H1 (cell line): ENCODE measurements around the gene ZBTB16. TPM values are rescaled to one million over a fixed set of nuclear protein-coding genes. Genes with fewer than 3 reads are reported as not detected.

Experiments
- CTCF ChIA-PET: fragments of 300-600 bp; sonication (Branson Sonifier 250); formaldehyde crosslinking; loops from one replicate; lab custom pipeline; 2021; ENCODE audit not compliant: partially characterized antibody; lab: Charles Lee
- POLR2A ChIA-PET: fragments of 300-600 bp; sonication (Branson Sonifier 250); formaldehyde crosslinking; loops from one replicate; lab custom pipeline; 2021; ENCODE audit warnings: inconsistent platforms; ENCODE audit not compliant: partially characterized antibody; lab: Charles Lee
- DNase-seq, 2 experiments: peaks; one replicate each; pipeline versions ENCODE4 v3.0.0 to v3.0.0-alpha.2; 2010 to 2022; ENCODE audit warnings: low spot score in 2 of 2, low read depth in 1 of 2, mixed read lengths in 1 of 2
- FAIRE-seq: peaks from 2 replicates; lab custom pipeline; 2011; peaks lifted over from hg19 to GRCh38; lab: Jason Lieb, UNC
- H2AFZ ChIP-seq: 2 replicates; pipeline ENCODE4 v1.8.1; 2012; ENCODE audit warnings: low read length, inconsistent platforms
- H2AK5ac ChIP-seq: 2 replicates; pipeline ENCODE4 v1.6.1; 2013; ENCODE audit warnings: low read depth, low read length
- H2BK120ac ChIP-seq: replicated peaks from 2 replicates; pipeline ENCODE3; 2013; ENCODE audit warnings: low read depth, low read length, inconsistent platforms
- H2BK12ac ChIP-seq: 2 replicates; pipeline ENCODE4 v1.6.1; 2013; ENCODE audit warnings: low read depth, low read length
- H2BK15ac ChIP-seq: 2 replicates; pipeline ENCODE4 v1.6.1; 2013; ENCODE audit warnings: low read length
- H2BK20ac ChIP-seq: 2 replicates; pipeline ENCODE4 v1.6.1; 2013; ENCODE audit warnings: low read length
- H2BK5ac ChIP-seq: 2 replicates; pipeline ENCODE4 v1.6.1; 2013; ENCODE audit warnings: low read depth, low read length
- H3K14ac ChIP-seq: 2 replicates; pipeline ENCODE4 v1.6.1; 2013; ENCODE audit warnings: inconsistent platforms; ENCODE audit not compliant: insufficient read length
- H3K18ac ChIP-seq: 2 replicates; pipeline ENCODE4 v1.6.1; 2013; ENCODE audit warnings: low read length; ENCODE audit errors: extremely low read depth
- H3K23ac ChIP-seq: 2 replicates; pipeline ENCODE4 v1.6.1; 2013; ENCODE audit warnings: inconsistent platforms; ENCODE audit not compliant: insufficient read length
- H3K23me2 ChIP-seq: 2 replicates; pipeline ENCODE4 v1.6.1; 2013; ENCODE audit warnings: low read depth, low read length
- H3K27ac ChIP-seq: 2 replicates; pipeline ENCODE4 v1.6.1; 2011; ENCODE audit warnings: low read depth, low read length, inconsistent platforms
- H3K27me3 ChIP-seq, 4 experiments: replicated peaks in 1 of 4; 1 replicate in 1 of 4; 2 replicates in 3 of 4; pipeline versions ENCODE4 v1.6.1 to v1.8.1; 2011 to 2013; ENCODE audit warnings: low read length in 3 of 4, mild to moderate bottlenecking in 3 of 4, inconsistent platforms in 2 of 4, mixed read lengths in 2 of 4, moderate library complexity in 1 of 4; ENCODE audit not compliant: control insufficient read depth in 3 of 4, insufficient read depth in 3 of 4; ENCODE audit errors: extremely low read depth in 1 of 4
- H3K36me3 ChIP-seq, 4 experiments: 2 replicates each; pipeline versions ENCODE4 v1.6.1 to v1.8.1; 2011 to 2013; ENCODE audit warnings: mild to moderate bottlenecking in 4 of 4, low read length in 3 of 4, moderate library complexity in 2 of 4, control low read depth in 1 of 4, inconsistent platforms in 1 of 4; ENCODE audit not compliant: insufficient read depth in 4 of 4, control insufficient read depth in 2 of 4
- H3K4ac ChIP-seq: replicated peaks from 2 replicates; pipeline ENCODE3; 2013; ENCODE audit warnings: low read length, low read depth, mixed read lengths, inconsistent platforms; ENCODE audit not compliant: insufficient read length
- H3K4me1 ChIP-seq, 4 experiments: replicated peaks in 1 of 4; 1 replicate in 1 of 4; 2 replicates in 3 of 4; pipeline versions ENCODE4 v1.6.1 to v1.8.1; 2011 to 2013; ENCODE audit warnings: low read length in 3 of 4, inconsistent platforms in 2 of 4, mixed read lengths in 1 of 4; ENCODE audit not compliant: insufficient read depth in 4 of 4, control insufficient read depth in 3 of 4
- H3K4me2 ChIP-seq, 2 experiments: 2 replicates each; pipeline versions ENCODE4 v1.6.1 to v1.8.1; 2011 to 2013; ENCODE audit warnings: low read depth in 2 of 2, low read length in 2 of 2, control low read depth in 1 of 2, inconsistent platforms in 1 of 2, mild to moderate bottlenecking in 1 of 2; ENCODE audit not compliant: insufficient read depth in 1 of 2
- H3K4me3 ChIP-seq, 4 experiments: fragments of 200-600, 300-600 bp in 1 of 4; sonication (generic), shearing (Covaris generic), sonication (Bioruptor Twin) in 1 of 4; 2 replicates each; pipeline versions ENCODE4 v1.5.1 to v1.8.1; 2011 to 2016; ENCODE audit warnings: low read length in 4 of 4, low read depth in 3 of 4, control low read depth in 2 of 4, inconsistent platforms in 2 of 4, mild to moderate bottlenecking in 2 of 4, mixed read lengths in 1 of 4, moderate library complexity in 1 of 4; ENCODE audit not compliant: insufficient read depth in 2 of 4; ENCODE audit errors: extremely low read depth in 1 of 4
- H3K56ac ChIP-seq: replicated peaks from 2 replicates; pipeline ENCODE3; 2013; ENCODE audit warnings: low read depth, mild to moderate bottlenecking, mixed read lengths, low read length, inconsistent platforms; ENCODE audit not compliant: insufficient read length
- H3K79me1 ChIP-seq: 2 replicates; pipeline ENCODE4 v1.6.1; 2013; ENCODE audit warnings: low read depth, low read length, control low read depth
- H3K79me2 ChIP-seq, 2 experiments: 2 replicates each; pipeline versions ENCODE4 v1.6.1 to v1.8.1; 2012 to 2013; ENCODE audit warnings: low read length in 2 of 2, mild to moderate bottlenecking in 2 of 2, inconsistent platforms in 1 of 2; ENCODE audit not compliant: insufficient read depth in 2 of 2, control insufficient read depth in 1 of 2
- H3K9ac ChIP-seq, 4 experiments: replicated peaks in 1 of 4; 1 replicate in 1 of 4; 2 replicates in 3 of 4; pipeline versions ENCODE4 v1.6.1 to v1.8.1; 2011 to 2013; ENCODE audit warnings: low read depth in 3 of 4, low read length in 3 of 4, control low read depth in 2 of 4, mild to moderate bottlenecking in 2 of 4, moderate library complexity in 2 of 4, inconsistent platforms in 1 of 4; ENCODE audit errors: extremely low read depth in 1 of 4
- H3K9me3 ChIP-seq, 2 experiments: 2 replicates each; pipeline versions ENCODE4 v1.6.1 to v1.8.1; 2012 to 2013; ENCODE audit warnings: mild to moderate bottlenecking in 2 of 2, moderate library complexity in 2 of 2, control low read depth in 1 of 2, inconsistent platforms in 1 of 2, low read depth in 1 of 2, low read length in 1 of 2, mixed read lengths in 1 of 2; ENCODE audit not compliant: insufficient read depth in 2 of 2
- H4K20me1 ChIP-seq, 2 experiments: replicated peaks in 1 of 2; 2 replicates each; pipeline versions ENCODE3 to v1.8.1; 2011 to 2013; ENCODE audit warnings: inconsistent platforms in 2 of 2, low read length in 2 of 2, mild to moderate bottlenecking in 1 of 2; ENCODE audit not compliant: insufficient read depth in 2 of 2, control insufficient read depth in 1 of 2
- H4K5ac ChIP-seq: 2 replicates; pipeline ENCODE4 v1.6.1; 2013; ENCODE audit warnings: low read length, low read depth, mixed read lengths, inconsistent platforms; ENCODE audit not compliant: insufficient read length
- H4K8ac ChIP-seq: 2 replicates; pipeline ENCODE4 v1.8.0; 2013; ENCODE audit warnings: mild to moderate bottlenecking, moderate library complexity, low read length, inconsistent platforms; ENCODE audit not compliant: insufficient read depth; ENCODE audit errors: extremely low read depth
- H4K91ac ChIP-seq: replicated peaks from 2 replicates; pipeline ENCODE3; 2013; ENCODE audit warnings: low read length, mixed read lengths, inconsistent platforms; ENCODE audit not compliant: insufficient read length
- HDAC6 ChIP-seq: IDR thresholded peaks from one replicate; pipeline ENCODE4 v1.7.1; 2012; ENCODE audit warnings: low read depth, mild to moderate bottlenecking, inconsistent platforms, low read length, moderate library complexity
- RAD21 ChIP-seq, 2 experiments: IDR thresholded peaks in 1 of 2; conservative IDR thresholded peaks in 1 of 2; 2 replicates each; pipeline ENCODE4 v1.6.1; 2011; ENCODE audit warnings: low read depth in 2 of 2, low read length in 2 of 2, improper control_type of control experiment in 1 of 2, inconsistent platforms in 1 of 2, mild to moderate bottlenecking in 1 of 2, moderate library complexity in 1 of 2
- RBBP5 ChIP-seq: IDR thresholded peaks from 2 replicates; pipeline ENCODE4 v1.7.1; 2012; ENCODE audit warnings: low read depth, mild to moderate bottlenecking, inconsistent platforms, low read length, moderate library complexity, borderline replicate concordance
- WGBS, 2 experiments: shearing (Covaris generic) in 1 of 2; methylation state at CpG; one replicate each; pipeline versions ENCODE4 v1.1.6 to v1.1.7; 2013 to 2015; ENCODE audit warnings: low lambda C conversion rate in 2 of 2, mixed read lengths in 2 of 2, inconsistent platforms in 1 of 2, low coverage in 1 of 2, missing lambda C conversion rate in 1 of 2; ENCODE audit not compliant: insufficient replicate concordance in 2 of 2, insufficient coverage in 1 of 2, insufficient read length in 1 of 2; ENCODE audit errors: extremely low coverage in 1 of 2, missing lambda C conversion rate in 1 of 2; 5-methylcytosine and 5-hydroxymethylcytosine counted together
- polyA plus RNA-seq, 7 experiments: library from polyadenylated mRNA; depleted of rRNA in 3 of 7; stranded (reverse) in 5 of 7; unstranded in 2 of 7; fragments of >200 nt in 5 of 7; fragments of 200-250 nt in 2 of 7; gene quantifications; 1 replicate in 5 of 7; 2 replicates in 1 of 7; 4 replicates in 1 of 7; pipeline versions ENCODE4 v1.2.1 to v1.2.3, GENCODE V29; 2011 to 2013; ENCODE audit warnings: missing spikeins in 2 of 7, mixed read lengths in 2 of 7
- total RNA-seq: library from RNA; stranded (reverse); fragmentation: NEBNext Ultra II Directional; extraction: Animal tissue kit (Norgen Biotek cat#: 25700); gene quantifications from 2 replicates; pipeline ENCODE4 v1.2.1, GENCODE V29; 2021
- TF ChIP-seq, protein P1 (sequence below): IDR thresholded peaks from 2 replicates; pipeline ENCODE4 v1.6.1; 2012; ENCODE audit warnings: inconsistent platforms
- TF ChIP-seq, protein P2 (sequence below): IDR thresholded peaks from 2 replicates; pipeline ENCODE4 v1.6.1; 2012; ENCODE audit warnings: low read length, inconsistent platforms
- TF ChIP-seq, protein P3 (sequence below): IDR thresholded peaks from 2 replicates; pipeline ENCODE4 v1.6.1; 2011; ENCODE audit warnings: low read length, improper control_type of control experiment

Gene ZBTB16
- total and polyA plus RNA-seq, 2 of the 8 experiments (the other 6 are each of a cell fraction or from before 2014, with no cell fraction given): 0.12 to 0.61 TPM

DNA sequence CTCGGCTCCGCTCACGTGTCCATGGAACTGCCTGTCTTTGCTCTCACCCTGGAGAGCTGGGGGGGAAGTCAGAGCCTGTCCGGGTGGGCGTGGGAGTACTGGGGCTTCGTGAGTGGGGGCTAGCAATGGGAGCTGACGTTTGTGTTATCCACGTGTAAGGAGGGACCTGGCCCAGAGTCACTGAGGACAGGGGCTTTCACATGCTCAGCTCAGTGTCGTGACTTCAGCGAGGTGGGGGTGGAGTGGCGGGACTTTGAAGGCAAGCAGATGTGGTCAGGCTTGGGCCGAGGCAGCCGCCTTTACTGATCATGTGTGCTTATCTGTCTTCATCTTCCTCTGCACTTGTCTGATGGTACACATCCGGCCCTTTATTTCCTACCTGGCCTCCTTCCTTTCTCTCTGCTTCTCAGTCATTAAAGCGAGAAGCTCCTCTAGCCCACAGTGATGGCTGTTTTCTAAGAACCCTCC, 123.6 kb downstream of the ZBTB16 start:
- Histone ChIP-seq H2BK15ac (no peak overlapping the region), H3K9me3 (no peaks in the 10 kb centered on the region), H3K36me3 (no peaks in the 10 kb centered on the region; a peak in 1 of 8 replicates), H3K27me3 (no peaks in the 10 kb centered on the region), H2BK12ac (no peak overlapping the region), H3K79me2 (no peaks in the 10 kb centered on the region), H3K27ac (no peak overlapping the region), H3K56ac (no peak overlapping the region), H3K79me1 (no peaks in the 10 kb centered on the region), H4K20me1 (no peaks in the 10 kb centered on the region), H3K4me1 (peaks cover 0 to 6% (median 0%) of the 10 kb centered on the region in 4 experiments; a peak in 2 of 7 replicates), H3K4me3 (no peak overlapping the region), H4K5ac (no peak overlapping the region), H2BK20ac (no peak overlapping the region), H2AFZ (no peak overlapping the region), H4K8ac (no peak overlapping the region), H3K4me2 (no peak overlapping the region), H3K4ac (no peak overlapping the region), H3K9ac (no peak overlapping the region), H3K18ac (no peak overlapping the region), H3K23ac (no peak overlapping the region), H2BK120ac (no peak overlapping the region), H3K14ac (no peak overlapping the region), H2AK5ac (no peak overlapping the region), H2BK5ac (no peak overlapping the region), H4K91ac (no peak overlapping the region), H3K23me2 (no peaks in the 10 kb centered on the region)
- WGBS, 2 experiments: 84% methylated on average over 15 of the region's 15 CpGs; no CpG with 5 or more reads in 1 of the 2 experiments
- FAIRE-seq: no peak
- ChIA-PET POLR2A (no interaction called here), CTCF (interaction anchor here (0.6 to 8.8 kb wide), 20 partner anchors 8 to 287 kb away, joined by 3 to 109 read pairs (median 6); no protein-coding TSS in a partner anchor)
- no peak for DNase-seq
- TF ChIP-seq RAD21 (IDR thresholded peaks at IDR 0.05 in 1 of 2, conservative IDR thresholded peaks at IDR 0.05 in 1 of 2; ENCODE audit: low read depth in 2 of 2, low read length in 2 of 2) (no peak), RBBP5 (no peak), HDAC6 (no peak)
- TF ChIP-seq, protein P1, sequence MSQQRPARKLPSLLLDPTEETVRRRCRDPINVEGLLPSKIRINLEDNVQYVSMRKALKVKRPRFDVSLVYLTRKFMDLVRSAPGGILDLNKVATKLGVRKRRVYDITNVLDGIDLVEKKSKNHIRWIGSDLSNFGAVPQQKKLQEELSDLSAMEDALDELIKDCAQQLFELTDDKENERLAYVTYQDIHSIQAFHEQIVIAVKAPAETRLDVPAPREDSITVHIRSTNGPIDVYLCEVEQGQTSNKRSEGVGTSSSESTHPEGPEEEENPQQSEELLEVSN: no peak
- TF ChIP-seq, protein P2, sequence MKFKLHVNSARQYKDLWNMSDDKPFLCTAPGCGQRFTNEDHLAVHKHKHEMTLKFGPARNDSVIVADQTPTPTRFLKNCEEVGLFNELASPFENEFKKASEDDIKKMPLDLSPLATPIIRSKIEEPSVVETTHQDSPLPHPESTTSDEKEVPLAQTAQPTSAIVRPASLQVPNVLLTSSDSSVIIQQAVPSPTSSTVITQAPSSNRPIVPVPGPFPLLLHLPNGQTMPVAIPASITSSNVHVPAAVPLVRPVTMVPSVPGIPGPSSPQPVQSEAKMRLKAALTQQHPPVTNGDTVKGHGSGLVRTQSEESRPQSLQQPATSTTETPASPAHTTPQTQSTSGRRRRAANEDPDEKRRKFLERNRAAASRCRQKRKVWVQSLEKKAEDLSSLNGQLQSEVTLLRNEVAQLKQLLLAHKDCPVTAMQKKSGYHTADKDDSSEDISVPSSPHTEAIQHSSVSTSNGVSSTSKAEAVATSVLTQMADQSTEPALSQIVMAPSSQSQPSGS: no peak
- TF ChIP-seq, protein P3, sequence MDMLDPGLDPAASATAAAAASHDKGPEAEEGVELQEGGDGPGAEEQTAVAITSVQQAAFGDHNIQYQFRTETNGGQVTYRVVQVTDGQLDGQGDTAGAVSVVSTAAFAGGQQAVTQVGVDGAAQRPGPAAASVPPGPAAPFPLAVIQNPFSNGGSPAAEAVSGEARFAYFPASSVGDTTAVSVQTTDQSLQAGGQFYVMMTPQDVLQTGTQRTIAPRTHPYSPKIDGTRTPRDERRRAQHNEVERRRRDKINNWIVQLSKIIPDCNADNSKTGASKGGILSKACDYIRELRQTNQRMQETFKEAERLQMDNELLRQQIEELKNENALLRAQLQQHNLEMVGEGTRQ: no peak
